A549 (cell line): ENCODE results near the gene SLC29A3.

ENCODE experiments used
- CEBPB ChIP-seq, 2 experiments: fragments of >200 bp in 1 of 2; sonication (Bioruptor Twin) in 1 of 2; formaldehyde crosslinking in 1 of 2; IDR thresholded peaks; 2 replicates each; pipeline ENCODE4 v1.6.1; 2012 to 2016
- CHD2 ChIP-seq: fragments of 150-350 bp; IDR thresholded peaks from 2 replicates; pipeline ENCODE4 v1.6.1; 2014; ENCODE audit warnings: low read length; ENCODE audit not compliant: partially characterized antibody
- CHD4 ChIP-seq: fragments of 200-600 bp; sonication (generic); IDR thresholded peaks from 2 replicates; pipeline ENCODE4 v1.6.1; 2016; ENCODE audit warnings: antibody characterized with exemption, mild to moderate bottlenecking, borderline replicate concordance
- HEYL ChIP-seq: fragments of 250-450 bp; sonication (Bioruptor Pico); IDR thresholded peaks from 2 replicates; pipeline ENCODE4 v1.8.0; 2021; ENCODE audit warnings: mild to moderate bottlenecking, moderate library complexity
- JUN ChIP-seq, 2 experiments: fragments of >200 bp; sonication (Bioruptor Twin); formaldehyde crosslinking; IDR thresholded peaks; 2 replicates in 1 of 2; 3 replicates in 1 of 2; pipeline ENCODE4 v1.6.1; 2016 to 2017
- MYC ChIP-seq: IDR thresholded peaks from 2 replicates; pipeline ENCODE4 v1.6.1; 2012; ENCODE audit warnings: mild to moderate bottlenecking, inconsistent platforms, low read length, improper control_type of control experiment, borderline replicate concordance
- POLR2A ChIP-seq: IDR thresholded peaks from 2 replicates; pipeline ENCODE4 v1.6.1; 2012; ENCODE audit warnings: mild to moderate bottlenecking, low read length
- TFCP2L1 ChIP-seq: fragments of 250-450 bp; sonication (Bioruptor Pico); IDR thresholded peaks from 2 replicates; pipeline ENCODE4 v1.5.0; 2021; ENCODE audit warnings: mild to moderate bottlenecking
- ZNF302 ChIP-seq: fragments of 250-450 bp; sonication (Bioruptor Pico); IDR thresholded peaks from 2 replicates; pipeline ENCODE4 v1.9.0; 2021; ENCODE audit warnings: inconsistent platforms, mild to moderate bottlenecking, moderate library complexity
- TF ChIP-seq, protein P1 (sequence below): fragments of >200 bp; sonication (Bioruptor Twin); formaldehyde crosslinking; IDR thresholded peaks from 3 replicates; pipeline ENCODE4 v1.5.1; 2016
- TF ChIP-seq, protein P2 (sequence below): IDR thresholded peaks from 2 replicates; pipeline ENCODE4 v1.6.1; 2012
- TF ChIP-seq, protein P3 (sequence below): fragments of 150-350 bp; IDR thresholded peaks from 2 replicates; pipeline ENCODE4 v1.6.1; 2014; ENCODE audit warnings: low read depth, mild to moderate bottlenecking, low read length

DNA sequence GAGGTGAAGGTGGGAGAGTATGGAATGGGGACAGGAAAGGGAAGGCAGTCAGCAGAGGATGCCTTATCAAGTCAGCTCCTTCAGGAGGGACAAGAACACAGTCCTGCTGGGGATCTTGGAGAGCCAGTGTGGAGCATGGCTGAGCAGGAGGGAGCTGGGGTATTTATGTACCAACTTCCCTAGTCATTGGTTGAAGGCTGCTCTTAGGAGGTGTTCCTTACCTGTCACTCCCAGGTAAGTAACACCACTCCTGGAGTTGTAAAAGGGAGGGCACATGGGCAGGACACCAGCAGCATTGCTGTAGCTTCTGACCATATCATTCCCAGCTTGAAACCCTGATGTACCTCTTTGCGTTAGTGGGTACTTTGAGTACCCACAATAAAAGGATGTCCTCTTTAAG lies 29.8 kb downstream of the SLC29A3 start:
- TF ChIP-seq POLR2A: no peak
- TF ChIP-seq CHD2: no peak
- TF ChIP-seq, protein P1, sequence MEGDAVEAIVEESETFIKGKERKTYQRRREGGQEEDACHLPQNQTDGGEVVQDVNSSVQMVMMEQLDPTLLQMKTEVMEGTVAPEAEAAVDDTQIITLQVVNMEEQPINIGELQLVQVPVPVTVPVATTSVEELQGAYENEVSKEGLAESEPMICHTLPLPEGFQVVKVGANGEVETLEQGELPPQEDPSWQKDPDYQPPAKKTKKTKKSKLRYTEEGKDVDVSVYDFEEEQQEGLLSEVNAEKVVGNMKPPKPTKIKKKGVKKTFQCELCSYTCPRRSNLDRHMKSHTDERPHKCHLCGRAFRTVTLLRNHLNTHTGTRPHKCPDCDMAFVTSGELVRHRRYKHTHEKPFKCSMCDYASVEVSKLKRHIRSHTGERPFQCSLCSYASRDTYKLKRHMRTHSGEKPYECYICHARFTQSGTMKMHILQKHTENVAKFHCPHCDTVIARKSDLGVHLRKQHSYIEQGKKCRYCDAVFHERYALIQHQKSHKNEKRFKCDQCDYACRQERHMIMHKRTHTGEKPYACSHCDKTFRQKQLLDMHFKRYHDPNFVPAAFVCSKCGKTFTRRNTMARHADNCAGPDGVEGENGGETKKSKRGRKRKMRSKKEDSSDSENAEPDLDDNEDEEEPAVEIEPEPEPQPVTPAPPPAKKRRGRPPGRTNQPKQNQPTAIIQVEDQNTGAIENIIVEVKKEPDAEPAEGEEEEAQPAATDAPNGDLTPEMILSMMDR: no peak
- TF ChIP-seq CHD4: no peak
- TF ChIP-seq JUN (IDR thresholded peaks at IDR 0.05): no peak
- no peak for TF ChIP-seq ZNF302
- TF ChIP-seq MYC: no peak
- TF ChIP-seq, protein P2, sequence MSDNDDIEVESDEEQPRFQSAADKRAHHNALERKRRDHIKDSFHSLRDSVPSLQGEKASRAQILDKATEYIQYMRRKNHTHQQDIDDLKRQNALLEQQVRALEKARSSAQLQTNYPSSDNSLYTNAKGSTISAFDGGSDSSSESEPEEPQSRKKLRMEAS: no peak
- no peak for TF ChIP-seq CEBPB (IDR thresholded peaks at IDR 0.05)
- TF ChIP-seq, protein P3, sequence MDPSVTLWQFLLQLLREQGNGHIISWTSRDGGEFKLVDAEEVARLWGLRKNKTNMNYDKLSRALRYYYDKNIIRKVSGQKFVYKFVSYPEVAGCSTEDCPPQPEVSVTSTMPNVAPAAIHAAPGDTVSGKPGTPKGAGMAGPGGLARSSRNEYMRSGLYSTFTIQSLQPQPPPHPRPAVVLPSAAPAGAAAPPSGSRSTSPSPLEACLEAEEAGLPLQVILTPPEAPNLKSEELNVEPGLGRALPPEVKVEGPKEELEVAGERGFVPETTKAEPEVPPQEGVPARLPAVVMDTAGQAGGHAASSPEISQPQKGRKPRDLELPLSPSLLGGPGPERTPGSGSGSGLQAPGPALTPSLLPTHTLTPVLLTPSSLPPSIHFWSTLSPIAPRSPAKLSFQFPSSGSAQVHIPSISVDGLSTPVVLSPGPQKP: no peak
- no peak for TF ChIP-seq TFCP2L1
- no peak for TF ChIP-seq HEYL
